Measurements from ENCODE around the gene SEMA3B.

The SEMA3B gene

GRCh38 chr3:50272911-50273688 is 4.2 kb downstream of the SEMA3B start (continued):
- TF ChIP-seq ZNF518A (tag by site-specific recombination; conservative IDR thresholded peaks at IDR 0.05; ENCODE audit: low read depth) (no peak), WT1 (tag by site-specific recombination; IDR thresholded peaks at IDR 0.05) (no peak), ZNF23 (tag by site-specific recombination; IDR thresholded peaks at IDR 0.05; ENCODE audit: borderline replicate concordance) (no peak), PATZ1 (tag by site-specific recombination; IDR thresholded peaks at IDR 0.05) (peak; percentile 91), ATF2 (tag by site-specific recombination; IDR thresholded peaks at IDR 0.05; ENCODE audit: low read depth) (peak; percentile 74), ZNF555 (tag by site-specific recombination; conservative IDR thresholded peaks at IDR 0.05) (no peak), ZSCAN4 (tag by site-specific recombination; IDR thresholded peaks at IDR 0.05) (no peak), ZNF148 (tag by site-specific recombination; IDR thresholded peaks at IDR 0.05; ENCODE audit: borderline replicate concordance) (no peak), KLF17 (tag by site-specific recombination; IDR thresholded peaks at IDR 0.05) (peak; percentile 61), ZNF37A (tag by site-specific recombination; IDR thresholded peaks at IDR 0.05) (no peak), ZNF560 (tag by site-specific recombination; IDR thresholded peaks at IDR 0.05; ENCODE audit: borderline replicate concordance) (no peak), ZNF202 (tag by site-specific recombination; IDR thresholded peaks at IDR 0.05; ENCODE audit: borderline replicate concordance) (no peak), ZNF501 (tag by site-specific recombination; IDR thresholded peaks at IDR 0.05) (no peak), ZNF558 (tag by site-specific recombination; IDR thresholded peaks at IDR 0.05) (no peak), ZNF785 (tag by site-specific recombination; IDR thresholded peaks at IDR 0.05) (no peak), ZNF623 (tag by site-specific recombination; IDR thresholded peaks at IDR 0.05) (no peak), ZNF514 (tag by site-specific recombination; IDR thresholded peaks at IDR 0.05) (no peak), ZNF341 (tag by site-specific recombination; IDR thresholded peaks at IDR 0.05; ENCODE audit: low read depth) (no peak), ZBTB48 (tag by site-specific recombination; IDR thresholded peaks at IDR 0.05) (no peak), ZNF654 (tag by site-specific recombination; IDR thresholded peaks at IDR 0.05; ENCODE audit: low read depth) (peak; percentile 82), ZNF629 (tag by site-specific recombination; IDR thresholded peaks at IDR 0.05) (peak; percentile 50), BCL6B (tag by site-specific recombination; IDR thresholded peaks at IDR 0.05) (no peak), ZNF561 (tag by site-specific recombination; IDR thresholded peaks at IDR 0.05; ENCODE audit: borderline replicate concordance) (peak; percentile 47; the same call in 1 of the 2 replicates), ZNF121 (tag by site-specific recombination; IDR thresholded peaks at IDR 0.05) (no peak), OSR2 (tag by site-specific recombination; IDR thresholded peaks at IDR 0.05) (no peak)
